Dermis microvascular lymphatic vessel endothelial cell (primary cell): Measurements from ENCODE around the gene DOK1. TPM values are rescaled to one million over a fixed set of nuclear protein-coding genes. Genes with fewer than 3 reads are reported as not detected.

Experiments used
- DNase-seq, 2 donors: peaks; one replicate each; pipeline versions ENCODE4 v3.0.0 to v3.0.0-alpha.2; 2010; ENCODE audit warnings: low read depth in 2 of 2
- total RNA-seq: library from RNA; depleted of rRNA; stranded (reverse); fragments of >200 nt; gene quantifications from 2 replicates; pipeline ENCODE4 v1.2.1, GENCODE V29; 2014

Gene DOK1
- total RNA-seq, 1 donor from 2014 or later, result 20.9 TPM

GRCh38 chr2:74599676-74600075 is 45.2 kb downstream of the DOK1 start:
- DNase-seq, result no peak

DNA sequence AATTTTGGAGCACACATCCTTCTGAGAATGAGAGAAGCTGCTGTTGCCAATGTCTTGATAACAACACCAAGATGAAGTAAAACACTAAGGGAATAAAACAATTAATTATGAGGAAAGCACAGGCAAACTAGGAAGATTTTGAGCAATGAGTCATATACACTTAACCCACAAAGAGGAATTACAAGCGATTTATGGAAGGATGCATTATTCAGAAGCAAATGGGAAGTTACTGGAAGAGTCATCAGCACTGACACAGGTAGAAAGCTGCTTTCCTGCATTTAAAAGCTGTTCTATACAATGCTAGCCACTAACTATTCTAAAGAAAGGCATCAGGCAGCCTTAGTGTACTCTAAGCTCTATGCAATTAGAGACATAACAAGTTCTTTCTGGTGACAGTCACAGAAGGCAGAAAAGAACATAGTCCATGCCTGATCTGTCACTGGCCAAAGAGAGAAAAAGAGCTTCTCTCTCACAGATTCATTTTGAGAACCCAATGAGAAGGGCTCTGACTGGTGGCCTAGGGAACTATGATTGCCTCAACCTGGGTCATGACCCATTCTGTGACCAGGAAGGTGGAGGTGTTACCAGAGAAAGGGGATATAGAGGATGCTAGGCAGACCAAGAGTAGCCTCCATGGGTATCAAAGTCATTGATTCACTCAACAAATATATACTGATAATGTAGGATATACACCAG is 48.2 kb downstream of the DOK1 start:
- DNase-seq, result no peak

DNA sequence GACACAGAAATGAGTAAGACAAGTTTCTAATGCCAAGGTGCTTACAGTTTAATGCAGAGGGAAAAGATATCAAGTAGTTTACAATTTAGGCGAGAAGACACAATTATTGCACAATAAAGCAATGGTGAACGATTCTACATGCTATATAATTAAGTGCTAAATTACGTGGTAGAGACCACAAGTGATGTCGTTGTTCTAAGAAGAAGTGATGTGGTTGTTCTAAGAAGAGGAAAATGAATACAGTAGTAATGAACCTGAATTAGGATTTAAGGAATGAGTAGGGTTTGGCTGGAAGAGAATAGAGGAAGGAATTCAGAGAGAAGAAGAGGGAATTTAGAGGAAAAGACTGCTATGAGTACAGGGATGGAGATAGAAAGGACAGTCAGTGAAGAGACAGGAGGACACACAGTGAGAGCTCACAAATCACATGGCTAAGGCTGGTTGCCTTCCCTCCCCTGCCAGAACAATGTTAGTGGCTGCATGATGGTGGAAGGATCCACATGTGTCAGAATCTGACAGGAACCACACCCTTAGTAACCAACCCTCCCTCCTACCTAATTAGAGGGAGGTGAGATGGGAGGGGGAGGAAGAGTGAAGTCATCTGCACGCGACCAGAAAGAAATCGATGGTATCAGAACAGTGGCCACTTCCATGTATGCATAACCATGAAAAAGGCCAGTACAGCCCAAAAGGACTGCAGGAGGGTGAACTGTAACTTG is 48.9 kb downstream of the DOK1 start:
- no peak for DNase-seq

- no peak for DNase-seq
Observed at GRCh38 chr2:74606927-74607326, 52.4 kb downstream of the DOK1 start.

Other genes with a start within 250 kb of the DOK1 start
- gene SLC4A5, start 211.3 kb upstream of the DOK1 start, total RNA-seq, result under 0.01 and 0.25 TPM in 2 replicates
- gene DCTN1, start 174.4 kb upstream of the DOK1 start, total RNA-seq, result 105 and 136 TPM in 2 replicates
- under 0.01 and 0.13 TPM in 2 replicates for gene C2orf81, start 133.1 kb upstream of the DOK1 start, total RNA-seq
- gene WDR54, start 133.0 kb upstream of the DOK1 start, total RNA-seq, result 36.7 and 37.6 TPM in 2 replicates
- 18.0 and 32.9 TPM in 2 replicates for gene RTKN, start 112.8 kb upstream of the DOK1 start, total RNA-seq
- gene INO80B, start 99.6 kb upstream of the DOK1 start, total RNA-seq, result 4.1 and 7.1 TPM in 2 replicates
- 35.3 and 49.9 TPM in 2 replicates for gene WBP1, start 96.3 kb upstream of the DOK1 start, total RNA-seq
- gene MOGS, start 89.3 kb upstream of the DOK1 start, total RNA-seq, result 40.4 and 57.1 TPM in 2 replicates
- 27.3 and 31.3 TPM in 2 replicates for gene MRPL53, start 82.0 kb upstream of the DOK1 start, total RNA-seq
- gene CCDC142, start 71.7 kb upstream of the DOK1 start, total RNA-seq, result 9.1 and 13.1 TPM in 2 replicates
- gene TTC31, start 71.6 kb upstream of the DOK1 start, total RNA-seq, result 5.3 and 7.3 TPM in 2 replicates
- 0.39 and 0.51 TPM in 2 replicates for gene LBX2, start 55.1 kb upstream of the DOK1 start, total RNA-seq
- gene PCGF1, start 47.0 kb upstream of the DOK1 start, total RNA-seq, result 8.1 and 11.0 TPM in 2 replicates
- gene TLX2, start 40.3 kb upstream of the DOK1 start, total RNA-seq, result not detected in 2 replicates
- gene DQX1, start 28.5 kb upstream of the DOK1 start, total RNA-seq, result under 0.01 TPM in 1 of 2 replicates, not detected in the other
- 84.3 and 113 TPM in 2 replicates for gene AUP1, start 25.0 kb upstream of the DOK1 start, total RNA-seq
- gene HTRA2, start 24.8 kb upstream of the DOK1 start, total RNA-seq, result 40.3 and 51.7 TPM in 2 replicates
- gene LOXL3, start 778 bp upstream of the DOK1 start, total RNA-seq, result 0.77 and 2.0 TPM in 2 replicates
- not detected in 2 replicates for gene M1AP, start 93.6 kb downstream of the DOK1 start, total RNA-seq
- gene SEMA4F, start 99.5 kb downstream of the DOK1 start, total RNA-seq, result 2.6 and 5.1 TPM in 2 replicates